HG03354 (cell line): Measurements from ENCODE around the gene ZNF570.
A peak's percentile ranks its signal among the peaks of the same experiment; 100 is the strongest.

ENCODE experiments used
- ATAC-seq: cut with Tn5 transposase; IDR thresholded peaks from one replicate; pipeline ENCODE4 v1.9.1; 2021; ENCODE audit warnings: mild to moderate bottlenecking; ENCODE audit not compliant: unreplicated experiment, poor library complexity, severe bottlenecking

ZNF570 gene

GRCh38 chr19:37468961-37469777 lies at the start of gene ZNF570:
Gene ZNF570, plus strand, starts transcription at chr19:37469356. Its CDS starts 999 bp downstream, at chr19:37470355.
- peak; percentile 64 for ATAC-seq

GRCh38 chr19:37452500-37453245 lies 16.5 kb upstream of the ZNF570 start:
- no peak for ATAC-seq

GRCh38 chr19:37466277-37466797 lies 2.8 kb upstream of the ZNF570 start:
- no peak for ATAC-seq

GRCh38 chr19:37466798-37467607 lies 2.2 kb upstream of the ZNF570 start, which contains the start of gene ZNF569:
Gene ZNF569, minus strand, starts transcription at chr19:37467444. Its CDS starts 22,523 bp downstream, at chr19:37444921.
- ATAC-seq = peak; percentile 69

- ATAC-seq = no peak
These were observed 1.5 kb upstream of the ZNF570 start for GRCh38 chr19:37467608-37468090.

- no peak for ATAC-seq
These were observed 1.1 kb downstream of the ZNF570 start for GRCh38 chr19:37470216-37470615.

- no peak for ATAC-seq
These were observed 3.0 kb downstream of the ZNF570 start for GRCh38 chr19:37472165-37472564.

- no peak for ATAC-seq
These were observed 15.4 kb downstream of the ZNF570 start for GRCh38 chr19:37484406-37485168.

- ATAC-seq = no peak
These were observed 23.1 kb downstream of the ZNF570 start for GRCh38 chr19:37492213-37492612.

GRCh38 chr19:37505958-37506386 lies 36.8 kb downstream of the ZNF570 start:
- ATAC-seq = no peak

- ATAC-seq = peak; percentile 81
These were observed 37.4 kb downstream of the ZNF570 start, which contains the start of gene ZNF793 for GRCh38 chr19:37506387-37507166. Gene ZNF793, plus strand, starts transcription at chr19:37506939. Its CDS starts 16,501 bp downstream, at chr19:37523440.

- ATAC-seq = no peak
These were observed 38.0 kb downstream of the ZNF570 start for GRCh38 chr19:37507167-37507464.

- no peak for ATAC-seq
These were observed 42.0 kb downstream of the ZNF570 start for GRCh38 chr19:37511186-37511585.

- no peak for ATAC-seq
These were observed 42.7 kb downstream of the ZNF570 start for GRCh38 chr19:37511821-37512220.

- no peak for ATAC-seq
These were observed 44.2 kb downstream of the ZNF570 start for GRCh38 chr19:37513397-37513796.

- no peak for ATAC-seq
These were observed 50.7 kb downstream of the ZNF570 start for GRCh38 chr19:37519890-37520289.

- ATAC-seq = no peak
These were observed 68.3 kb downstream of the ZNF570 start for GRCh38 chr19:37537391-37537947.
